ENCODE results near the gene PAAF1.

The PAAF1 gene

GRCh38 chr11:73946798-73947458 is 70.1 kb downstream of the PAAF1 start:
- no peak for DNase-seq (ENCODE audit: low read depth)

GRCh38 chr11:73949246-73949645 is 72.4 kb downstream of the PAAF1 start:
- no peak for DNase-seq (ENCODE audit: low read depth)

DNA sequence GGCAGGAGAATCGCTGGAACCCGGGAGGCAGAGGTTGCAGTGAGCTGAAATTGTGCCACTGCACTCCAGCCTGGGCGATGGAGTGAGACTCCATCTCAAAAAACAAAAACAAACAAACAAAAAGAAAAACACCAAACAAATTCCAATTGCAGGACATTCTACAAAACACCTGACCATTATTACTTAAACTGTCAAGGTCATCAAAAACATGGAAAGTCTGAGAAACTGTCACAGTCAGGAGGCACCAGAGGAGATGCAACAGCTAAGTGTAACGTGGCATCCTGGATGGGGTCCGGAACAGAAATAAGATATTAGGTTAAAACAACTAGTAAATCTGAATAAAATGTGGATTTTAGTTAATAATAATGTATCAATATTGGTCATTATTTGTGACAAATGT is 73.1 kb downstream of the PAAF1 start:
- no peak for DNase-seq (ENCODE audit: low read depth)

DNA sequence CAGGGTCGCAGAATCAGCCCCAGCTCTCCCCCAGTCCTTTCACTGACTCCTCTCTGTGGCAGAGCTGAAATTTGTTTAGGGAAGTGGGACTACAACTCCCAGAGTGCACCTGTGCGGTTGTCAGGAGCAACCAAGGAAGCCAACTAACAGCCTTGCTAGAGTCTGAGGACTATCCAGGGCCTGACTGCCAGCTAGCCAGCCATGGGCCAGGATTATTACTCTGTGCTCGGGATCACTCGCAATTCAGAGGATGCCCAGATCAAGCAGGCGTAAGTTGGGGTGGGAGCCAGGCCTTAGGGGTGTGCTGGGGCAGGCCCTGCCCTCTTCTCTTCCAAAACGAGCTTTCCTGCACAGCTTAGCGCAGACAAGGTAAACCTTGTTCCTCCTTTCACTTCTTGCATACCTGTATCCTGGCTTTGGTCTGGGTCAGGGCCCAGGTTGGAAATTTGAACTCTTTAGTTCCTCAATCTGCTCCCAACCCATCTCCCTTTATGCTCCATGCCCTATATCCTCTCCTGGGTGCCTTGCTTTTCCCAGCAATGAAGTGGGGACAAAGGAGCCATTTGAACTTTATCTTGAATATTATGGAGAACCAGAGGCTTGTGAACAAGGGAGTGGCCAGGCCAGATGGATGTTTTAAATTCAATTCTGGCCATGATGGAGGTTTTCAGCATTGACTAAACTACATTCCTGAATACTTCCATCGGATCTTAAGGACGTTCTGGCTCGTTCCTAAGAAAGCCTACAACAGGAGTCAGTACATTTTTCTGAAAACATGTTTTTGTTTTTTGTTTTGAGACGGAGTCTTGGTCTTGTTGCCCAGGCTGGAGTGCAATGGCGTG is 74.3 kb downstream of the PAAF1 start, which contains the start of gene DNAJB13:
DNAJB13 (plus strand) TSS at position 158 of the 842 bp plus-strand sequence; CDS start at position 202, 44 bp downstream.
- DNase-seq (ENCODE audit: low read depth): no peak

DNA sequence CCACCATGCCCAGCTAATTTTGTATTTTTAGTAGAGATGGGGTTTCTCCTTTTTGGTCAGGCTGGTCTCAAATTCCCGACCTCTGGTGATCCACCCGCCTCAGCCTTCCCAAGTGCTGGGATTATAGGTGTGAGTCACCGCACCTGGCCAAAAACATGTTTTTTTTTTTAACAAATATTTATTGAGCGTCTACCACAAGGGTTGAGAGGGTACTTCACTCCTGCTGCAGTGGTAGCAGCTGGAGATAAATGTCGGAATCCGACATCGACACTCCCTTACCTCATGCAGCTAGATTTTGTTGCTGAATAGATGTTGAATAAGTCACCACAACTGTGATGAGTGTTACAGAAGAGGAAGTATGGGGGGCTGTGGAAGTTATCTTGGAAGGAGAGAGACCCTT is 75.0 kb downstream of the PAAF1 start:
- no peak for DNase-seq (ENCODE audit: low read depth)

GRCh38 chr11:73956876-73957653 is 80.3 kb downstream of the PAAF1 start:
- DNase-seq (ENCODE audit: low read depth): no peak

DNA sequence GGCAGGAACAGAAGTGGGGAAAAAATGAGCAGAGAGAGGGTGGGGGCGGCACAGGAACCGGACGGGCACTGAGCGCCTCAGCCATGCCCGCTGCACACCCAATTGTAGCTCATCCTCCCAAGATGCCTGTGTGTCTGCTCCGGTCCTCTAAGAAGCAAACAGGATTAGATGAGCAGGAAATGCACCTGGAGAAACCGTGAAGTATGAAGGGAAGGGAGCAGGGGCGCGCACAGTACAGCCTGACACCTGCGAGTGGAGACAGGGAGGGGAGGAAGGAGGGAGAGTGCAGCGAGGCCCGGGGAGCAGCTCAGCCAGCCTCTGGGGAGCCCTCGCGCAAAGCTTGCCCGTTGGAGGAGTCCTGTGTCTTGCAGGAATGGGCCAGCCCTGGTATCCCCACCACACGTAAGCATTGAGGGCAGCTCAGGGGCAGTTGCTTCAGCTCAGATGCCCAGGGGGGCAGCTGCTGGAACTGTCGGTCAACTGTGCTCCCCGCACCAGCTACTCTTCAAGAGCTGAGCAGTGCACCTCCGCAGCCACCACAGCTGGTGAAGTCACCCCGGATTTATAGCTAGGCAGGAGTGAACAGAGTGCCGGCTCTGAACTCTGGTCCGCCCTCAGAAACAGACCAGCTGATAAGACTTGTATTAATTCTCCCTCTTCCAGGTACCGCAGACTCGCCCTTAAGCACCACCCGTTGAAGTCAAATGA is 81.0 kb downstream of the PAAF1 start:
- no peak for DNase-seq (ENCODE audit: low read depth)

- DNase-seq (ENCODE audit: low read depth): no peak
These were observed 81.8 kb downstream of the PAAF1 start for GRCh38 chr11:73958521-73959141.

GRCh38 chr11:73961321-73961720 is 84.5 kb downstream of the PAAF1 start:
- DNase-seq (ENCODE audit: low read depth): no peak

DNA sequence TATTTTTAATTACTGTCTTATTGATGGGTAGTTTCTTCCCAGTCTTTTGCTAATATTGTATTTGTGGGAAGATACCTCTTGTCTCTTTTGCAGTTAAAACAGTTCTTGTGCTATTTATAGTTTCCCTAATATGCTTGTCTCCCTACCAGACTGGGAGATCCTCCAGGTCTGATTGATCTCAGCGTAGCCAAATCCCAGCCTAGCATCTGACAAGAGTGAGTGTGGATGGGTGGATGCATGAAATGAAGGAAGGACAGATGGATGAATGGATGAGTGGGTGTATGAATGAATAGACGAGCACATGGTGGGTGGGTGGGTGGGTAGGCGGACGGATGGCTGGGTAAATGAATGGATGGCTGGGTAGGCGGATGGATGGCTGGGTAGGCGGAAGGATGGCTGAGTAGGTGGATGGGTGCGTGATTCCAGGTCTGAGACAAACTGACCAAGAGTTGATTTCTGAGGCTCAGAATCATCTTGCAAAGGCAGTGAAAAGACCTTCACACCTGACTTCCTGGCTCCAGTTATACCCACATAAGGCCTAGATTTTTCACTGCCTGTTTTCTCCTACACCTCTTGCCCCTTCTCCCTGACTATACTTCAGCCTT is 85.4 kb downstream of the PAAF1 start:
- no peak for DNase-seq (ENCODE audit: low read depth)

DNA sequence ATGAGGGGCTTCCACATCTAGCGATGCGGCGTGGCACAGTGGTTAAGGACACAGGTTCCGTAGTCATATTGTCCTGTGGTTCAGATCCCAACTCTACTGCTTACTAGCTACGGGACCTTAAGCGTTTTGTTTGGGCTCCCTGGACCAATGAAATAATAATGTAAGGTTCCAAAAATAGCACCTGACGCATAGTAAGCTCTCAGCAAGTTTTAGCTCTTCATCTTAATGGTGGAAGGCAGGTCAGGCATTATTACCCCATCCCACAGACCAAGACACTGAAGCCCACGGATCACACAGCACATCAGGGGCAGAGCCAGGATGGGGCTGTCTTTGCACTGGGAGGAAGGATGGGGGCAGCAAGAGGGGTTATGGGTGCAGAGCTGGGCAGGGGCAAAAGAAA is 87.1 kb downstream of the PAAF1 start:
- no peak for DNase-seq (ENCODE audit: low read depth)

- DNase-seq (ENCODE audit: low read depth): no peak
These were observed 88.4 kb downstream of the PAAF1 start for GRCh38 chr11:73965076-73965763.

- no peak for DNase-seq (ENCODE audit: low read depth)
These were observed 88.9 kb downstream of the PAAF1 start for GRCh38 chr11:73965764-73966121.

DNA sequence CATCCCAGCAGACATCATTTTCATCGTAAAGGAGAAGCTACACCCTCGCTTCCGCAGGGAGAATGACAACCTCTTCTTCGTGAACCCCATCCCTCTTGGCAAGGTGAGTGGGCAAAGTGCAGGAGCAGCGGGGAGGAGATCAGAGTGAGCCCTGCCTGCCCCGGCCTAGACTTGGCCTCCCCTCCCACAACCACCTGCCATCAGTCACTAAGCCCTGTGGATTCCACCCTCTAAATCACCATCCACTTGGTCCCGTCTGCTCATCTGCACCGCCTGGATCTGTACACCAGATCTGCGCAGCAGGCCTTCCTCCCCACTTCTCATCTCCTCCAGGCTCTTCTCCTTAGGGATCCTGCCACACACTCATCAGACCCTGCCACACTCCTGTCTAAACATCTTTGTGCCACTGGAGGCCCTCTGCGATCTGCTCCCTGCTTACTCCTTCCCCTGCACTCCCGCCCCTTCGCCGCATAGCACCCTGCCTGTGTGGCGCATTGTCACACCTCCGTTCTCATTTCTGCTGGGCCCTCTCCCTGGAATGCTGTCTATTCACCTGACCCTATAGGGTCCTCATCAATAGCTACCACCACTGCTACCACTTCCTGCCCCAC is 91.7 kb downstream of the PAAF1 start:
- DNase-seq (ENCODE audit: low read depth): no peak

DNA sequence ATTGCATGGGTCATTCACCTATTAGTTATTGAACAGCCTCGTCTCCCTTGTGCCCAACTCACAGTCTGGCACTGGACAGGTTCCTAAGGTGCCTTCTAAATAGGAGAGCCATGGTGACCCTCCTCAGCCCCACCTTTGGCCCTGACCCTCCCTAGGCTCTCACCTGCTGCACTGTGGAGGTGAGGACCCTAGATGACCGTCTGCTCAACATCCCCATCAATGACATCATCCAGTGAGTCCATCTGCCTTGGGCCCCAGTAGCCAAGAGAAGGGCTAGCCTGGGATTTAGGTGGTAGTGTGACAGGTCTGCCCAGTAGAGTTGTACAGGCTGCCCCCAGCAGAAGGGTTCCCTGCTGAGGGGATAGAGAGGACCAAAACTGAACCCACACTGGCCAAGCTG is 92.3 kb downstream of the PAAF1 start:
- DNase-seq (ENCODE audit: low read depth): no peak

- no peak for DNase-seq (ENCODE audit: low read depth)
These were observed 93.4 kb downstream of the PAAF1 start for GRCh38 chr11:73969991-73970800.

- no peak for DNase-seq (ENCODE audit: low read depth)
These were observed 94.4 kb downstream of the PAAF1 start for GRCh38 chr11:73971175-73971719.

DNA sequence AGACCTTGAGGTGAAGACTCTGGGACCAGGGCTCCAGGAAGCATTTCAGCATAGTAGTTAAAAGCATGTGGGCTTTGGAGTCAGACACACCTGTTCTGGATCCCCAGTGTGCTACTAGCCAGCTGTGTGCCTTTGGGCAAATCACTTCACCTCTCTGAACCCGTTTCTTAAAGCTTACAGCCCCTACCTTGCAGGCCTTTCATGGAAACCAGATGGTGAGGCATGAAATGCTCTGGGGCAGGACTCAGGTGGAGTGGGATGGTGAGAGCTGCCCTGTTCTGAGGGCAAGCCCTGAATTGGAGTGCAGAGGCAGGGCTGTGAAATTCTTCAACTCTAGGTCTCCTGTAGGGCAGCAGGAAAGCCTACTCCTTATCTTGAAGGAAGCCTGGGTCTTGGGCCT is 95.4 kb downstream of the PAAF1 start:
- no peak for DNase-seq (ENCODE audit: low read depth)

Data from fibroblast of the conjunctiva (primary cell).